HG03432 (cell line): ENCODE measurements around the gene MMAB.

Experiments
- ATAC-seq: cut with Tn5 transposase; IDR thresholded peaks from one replicate; pipeline ENCODE4 v1.9.1; 2021; ENCODE audit warnings: mild to moderate bottlenecking, moderate library complexity; ENCODE audit not compliant: unreplicated experiment

The MMAB gene

GRCh38 chr12:109560867-109561710, 12.2 kb downstream of the MMAB start:
- no peak for ATAC-seq

- ATAC-seq: no peak
These were observed 13.7 kb downstream of the MMAB start for GRCh38 chr12:109559601-109560000.

- no peak for ATAC-seq
These were observed 14.2 kb downstream of the MMAB start for GRCh38 chr12:109559200-109559505.

- ATAC-seq: no peak
These were observed 14.7 kb downstream of the MMAB start for GRCh38 chr12:109558374-109559199.

GRCh38 chr12:109557805-109558204, 15.5 kb downstream of the MMAB start:
- no peak for ATAC-seq

GRCh38 chr12:109557200-109557599, 16.1 kb downstream of the MMAB start:
- no peak for ATAC-seq

- ATAC-seq: no peak
These were observed 17.6 kb downstream of the MMAB start for GRCh38 chr12:109555431-109556315.

GRCh38 chr12:109554761-109555160, 18.5 kb downstream of the MMAB start:
- no peak for ATAC-seq

- ATAC-seq: no peak
These were observed 19.3 kb downstream of the MMAB start for GRCh38 chr12:109553906-109554500.

GRCh38 chr12:109553483-109553882, 19.8 kb downstream of the MMAB start:
- ATAC-seq: no peak

GRCh38 chr12:109552971-109553370, 20.3 kb downstream of the MMAB start:
- ATAC-seq: no peak

- ATAC-seq: no peak
These were observed 22.2 kb downstream of the MMAB start for GRCh38 chr12:109551108-109551507.

GRCh38 chr12:109550281-109550680, 23.0 kb downstream of the MMAB start:
- no peak for ATAC-seq

- ATAC-seq: no peak
These were observed 23.6 kb downstream of the MMAB start for GRCh38 chr12:109549613-109550270.

GRCh38 chr12:109548258-109548657, 25.0 kb downstream of the MMAB start:
- ATAC-seq: no peak

- ATAC-seq: no peak
These were observed 26.0 kb downstream of the MMAB start for GRCh38 chr12:109547286-109547685.

- no peak for ATAC-seq
These were observed 27.5 kb downstream of the MMAB start for GRCh38 chr12:109545826-109546225.

- ATAC-seq: no peak
These were observed 28.3 kb downstream of the MMAB start for GRCh38 chr12:109544955-109545531.

GRCh38 chr12:109542876-109543275, 30.4 kb downstream of the MMAB start:
- no peak for ATAC-seq

- ATAC-seq: no peak
These were observed 31.3 kb downstream of the MMAB start for GRCh38 chr12:109542014-109542413.
